CD4-positive, alpha-beta T cell treated with Interleukin-6 for 4 hours (primary cell): Measurements from ENCODE around the gene NTHL1.

Experiments
- DNase-seq: peaks from one replicate; pipeline ENCODE4 v3.0.0-alpha.2; 2020; ENCODE audit warnings: mixed read lengths

The NTHL1 gene

DNA sequence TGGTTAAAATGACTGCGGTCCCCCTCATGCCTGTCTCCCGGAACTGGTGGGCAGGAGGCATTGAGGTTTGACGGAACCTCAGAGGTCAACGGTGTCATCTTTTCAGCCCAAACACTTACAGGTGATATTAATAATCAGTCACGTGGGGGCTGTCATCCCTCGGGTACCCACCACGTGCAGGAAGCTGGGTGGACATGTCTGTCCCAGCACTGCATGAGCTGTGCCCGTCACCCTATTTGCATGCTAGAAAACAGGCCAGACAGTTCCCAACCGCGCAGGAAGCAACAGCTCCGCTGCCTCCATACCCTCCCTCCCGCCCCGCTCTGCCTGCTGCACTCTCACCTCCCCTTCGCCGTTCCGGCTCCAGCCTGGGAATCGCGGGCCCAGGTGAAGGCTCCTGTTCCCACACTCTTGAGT is 56.5 kb downstream of the NTHL1 start:
- peak; percentile 70 for DNase-seq

DNA sequence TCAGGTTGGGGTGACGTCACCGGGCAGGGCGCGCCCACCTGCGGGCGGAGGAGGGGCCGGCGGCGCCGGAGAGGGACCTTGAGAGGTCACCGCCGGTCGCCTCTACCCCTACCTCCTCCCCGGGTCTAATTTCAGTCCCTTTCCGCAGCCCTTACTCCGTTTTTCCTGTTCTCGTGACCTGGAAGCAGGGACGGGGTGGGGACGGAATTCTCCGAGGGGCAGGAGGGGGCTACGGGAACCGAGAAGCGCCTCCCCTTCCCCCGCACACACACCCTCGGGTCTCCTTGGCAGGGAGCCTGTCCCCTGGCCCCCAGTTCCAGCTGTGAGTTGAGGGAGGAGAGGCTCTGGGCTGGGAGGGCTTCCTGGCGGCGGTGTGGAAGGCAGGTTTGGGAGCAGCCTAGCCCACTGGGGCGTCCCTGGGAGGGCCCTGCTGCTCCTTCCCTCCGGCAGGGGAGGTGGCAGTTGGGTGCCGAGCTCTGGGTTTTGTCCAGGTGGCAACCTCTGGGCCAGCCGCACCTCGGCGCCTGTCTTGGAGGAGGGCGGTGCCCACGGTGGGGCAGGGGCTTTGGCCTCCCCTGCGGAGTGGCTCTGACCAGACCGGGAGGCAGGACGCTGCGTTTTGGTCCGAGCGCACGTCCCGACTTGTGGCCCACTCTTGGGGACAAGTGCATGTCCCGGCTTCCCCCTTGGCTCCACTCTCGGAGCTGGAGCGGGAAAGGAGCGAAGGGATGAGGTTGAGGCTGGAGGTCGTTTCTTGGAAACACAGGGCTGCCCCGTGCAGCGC is 57.1 kb downstream of the NTHL1 start:
- DNase-seq = peak; percentile 59

- no peak for DNase-seq
Measured at GRCh38 chr16:1990101-1990350, 57.6 kb downstream of the NTHL1 start.
